IPS DF 19.7 (cell line): Measurements from ENCODE around the gene SORBS1.
"Not testable (repeated sequence)": the region's sequence is repeated elsewhere in the genome, so short reads cannot be mapped to it uniquely, and the experiment has no call there.

ENCODE experiments used
- DNase-seq: peaks from one replicate; pipeline ENCODE4 v3.0.0-alpha.2; 2013; ENCODE audit warnings: low read depth, low spot score

Gene SORBS1

DNA sequence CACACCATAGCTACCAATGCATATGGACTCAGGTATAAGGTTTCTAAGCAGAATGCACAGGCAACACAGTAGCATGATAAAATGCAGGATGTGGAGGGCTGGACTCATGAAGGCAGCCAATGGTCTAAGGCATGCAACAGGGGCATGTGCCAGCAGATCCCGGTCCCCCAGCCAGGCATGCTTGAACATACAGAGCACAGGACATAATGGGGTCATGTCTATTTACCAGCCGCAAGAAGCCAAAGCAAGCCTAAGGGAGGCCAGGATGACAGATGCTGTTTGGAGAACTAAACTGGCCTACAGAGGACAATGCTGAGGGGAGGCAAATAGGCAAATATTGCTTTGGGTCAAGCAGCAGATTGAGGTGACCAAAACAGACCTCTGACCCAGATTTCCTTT is 210.3 kb downstream of the SORBS1 start:
- DNase-seq = no peak

DNA sequence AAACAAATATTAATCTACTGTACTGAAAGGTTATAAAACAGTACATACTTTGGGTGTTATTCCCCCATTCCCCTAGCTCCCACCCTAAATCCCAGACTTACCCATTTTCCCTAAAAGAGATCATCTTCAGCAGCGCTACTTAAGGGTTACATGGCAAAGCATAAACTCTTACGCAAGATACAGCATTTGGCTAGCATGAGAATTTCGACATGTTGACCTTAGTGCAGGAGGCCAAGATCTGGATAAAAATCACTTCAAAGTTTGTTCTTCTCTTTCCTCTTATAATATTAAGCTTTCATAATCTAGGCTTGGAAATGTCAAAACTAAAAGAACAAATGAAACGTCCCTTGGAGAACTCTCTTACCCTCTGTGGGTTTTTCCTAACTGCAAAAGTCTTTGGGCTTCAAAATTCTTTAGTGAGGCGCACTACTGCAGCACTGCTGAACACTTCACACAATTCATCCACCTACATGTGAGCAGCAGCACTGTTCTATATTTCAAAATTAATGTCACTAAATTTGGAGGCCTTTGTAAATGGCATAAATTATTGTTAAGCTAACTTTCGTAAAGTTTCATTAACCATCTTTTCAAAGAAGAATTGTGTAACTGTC is 210.8 kb downstream of the SORBS1 start:
- DNase-seq = no peak

DNA sequence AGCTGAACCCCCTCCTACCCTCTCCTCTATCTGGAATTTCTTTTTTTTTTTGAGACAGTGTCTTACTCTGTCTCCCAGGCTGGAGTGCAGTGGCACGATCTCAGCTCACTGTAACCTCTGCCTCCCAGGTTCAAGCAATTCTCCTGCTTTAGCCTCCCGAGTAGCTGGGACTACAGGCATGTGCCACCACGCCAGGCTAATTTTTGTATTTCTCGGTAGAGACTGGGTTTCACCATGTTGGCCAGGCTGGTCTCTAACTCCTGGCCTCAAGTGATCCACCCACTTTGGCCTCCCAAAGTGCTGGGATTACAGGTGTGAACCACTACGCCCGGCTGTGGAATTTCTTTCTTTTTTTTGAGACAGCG is 213.8 kb downstream of the SORBS1 start:
- not testable (repeated sequence) for DNase-seq

DNA sequence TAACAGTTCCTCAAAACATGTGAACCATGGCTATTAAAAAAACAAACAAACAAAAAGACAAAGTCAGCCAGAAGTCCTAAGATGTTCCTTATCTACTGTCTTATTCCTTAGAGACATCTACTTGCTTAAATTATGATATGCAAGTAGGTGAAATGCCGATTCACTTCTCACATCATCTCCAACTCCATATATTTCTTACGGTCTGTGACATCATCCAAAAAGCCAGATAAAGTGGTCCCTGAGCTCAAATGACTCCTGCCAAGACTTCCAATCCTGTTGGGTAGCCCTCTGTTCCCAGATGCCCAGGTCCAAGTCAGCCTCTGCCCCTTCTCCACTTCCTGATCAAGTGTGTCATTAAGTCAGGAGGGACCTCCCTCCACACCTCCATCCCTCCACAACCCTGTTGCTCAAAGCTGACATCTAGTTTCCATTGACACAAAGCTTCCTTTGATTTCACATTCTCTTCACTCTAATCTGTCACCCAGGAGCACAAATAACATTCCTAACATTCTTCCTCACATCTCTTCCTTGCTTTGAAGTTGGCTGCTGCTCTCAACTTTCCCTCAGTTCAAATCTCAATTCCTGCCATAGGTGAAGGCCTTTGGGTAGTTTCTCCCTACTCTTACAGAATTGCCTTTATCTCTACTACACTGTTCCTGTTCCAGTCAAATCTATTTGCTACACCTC is 214.3 kb downstream of the SORBS1 start:
- DNase-seq = peak; percentile 54

DNA sequence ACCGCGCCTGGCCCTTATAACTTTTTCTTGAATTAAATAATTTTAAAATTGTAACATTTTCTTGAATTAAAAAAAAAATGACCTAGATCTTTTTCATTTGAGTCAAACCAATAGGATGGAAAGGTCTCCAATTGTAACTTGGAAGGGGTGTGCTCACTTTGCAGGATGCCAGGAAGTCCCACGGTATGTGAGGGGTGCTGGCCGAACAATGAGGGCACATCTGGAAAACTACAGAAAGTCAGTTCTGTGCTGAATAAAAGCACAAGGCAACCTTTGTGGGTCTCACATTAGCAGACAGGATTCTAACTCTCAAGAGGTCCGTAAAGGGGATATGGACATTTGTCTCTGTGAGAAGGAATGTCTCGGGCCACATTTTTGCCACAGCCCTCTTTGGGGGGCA is 217.6 kb downstream of the SORBS1 start:
- DNase-seq = no peak

DNA sequence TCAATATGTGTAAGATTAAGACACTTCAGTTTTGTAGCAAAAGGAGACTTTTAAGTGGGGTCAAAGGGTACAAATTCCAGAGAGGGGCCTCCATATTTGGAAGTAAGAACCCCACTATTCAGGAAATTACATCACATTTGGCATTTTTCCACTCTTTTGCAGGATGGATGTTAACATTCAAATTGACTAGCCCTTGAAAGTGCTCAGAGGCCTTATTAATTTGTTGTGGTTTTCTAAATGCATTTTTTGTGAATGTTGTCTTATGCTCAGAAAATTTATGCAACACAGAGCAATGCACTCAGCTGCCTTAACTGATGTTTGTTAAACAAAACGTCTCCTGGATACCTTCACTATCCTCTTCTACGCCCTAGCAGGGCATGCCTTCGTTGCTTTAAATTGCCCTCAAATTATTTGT is 219.4 kb downstream of the SORBS1 start:
- no peak for DNase-seq

DNA sequence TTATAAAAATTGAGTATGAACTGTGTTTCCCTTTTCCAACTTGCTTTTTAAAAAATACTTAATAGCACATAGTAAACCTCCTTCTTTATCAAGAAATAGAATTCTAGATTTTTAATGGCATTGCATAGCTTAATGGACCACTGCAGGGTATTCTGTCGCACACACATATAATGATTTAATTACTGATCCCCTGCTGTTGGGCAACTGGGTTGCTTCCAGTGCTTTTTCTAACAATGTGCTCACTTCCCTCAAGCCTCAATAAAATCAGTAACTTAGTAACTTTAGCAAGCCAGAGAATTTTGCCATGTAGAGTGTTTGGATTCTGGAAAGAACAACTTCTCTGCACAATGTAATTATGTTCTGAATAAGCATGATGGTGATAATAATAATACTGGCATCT is 221.3 kb downstream of the SORBS1 start:
- DNase-seq = no peak

DNA sequence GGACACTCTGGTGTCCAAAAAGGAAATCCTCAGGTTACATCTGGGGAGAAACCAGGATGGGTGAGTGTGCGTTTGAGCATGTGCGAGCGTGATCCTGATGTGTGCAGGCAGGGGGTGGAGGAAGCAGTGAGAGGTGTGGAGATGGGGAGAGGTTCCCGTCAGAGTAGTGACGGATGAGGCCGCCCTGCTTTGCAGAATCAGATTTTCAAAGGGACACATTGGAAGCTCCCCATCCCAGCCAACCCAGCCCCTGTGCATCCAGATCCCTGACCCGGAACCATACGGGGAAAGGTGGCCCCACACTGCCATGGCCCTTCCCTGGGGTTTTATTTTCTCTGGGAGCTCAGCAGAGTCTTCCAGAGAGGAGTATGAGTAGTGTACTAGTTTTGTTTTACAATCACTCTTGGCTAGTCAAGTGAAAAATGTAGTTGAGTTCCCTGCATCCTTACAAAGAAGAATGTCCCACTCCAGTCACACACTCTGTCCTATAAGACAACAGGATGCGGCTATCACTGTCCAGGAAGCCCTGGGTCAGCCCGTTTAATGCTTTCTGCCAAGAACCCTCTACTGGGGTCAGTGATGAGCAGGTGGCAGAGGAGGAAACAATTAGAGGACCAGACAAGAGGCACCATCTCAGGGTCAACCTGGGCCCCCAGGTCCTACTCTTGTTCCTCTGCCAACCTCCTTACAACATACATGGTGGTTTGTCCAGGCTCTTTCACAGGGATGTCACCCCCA is 223.6 kb downstream of the SORBS1 start:
- no peak for DNase-seq

DNA sequence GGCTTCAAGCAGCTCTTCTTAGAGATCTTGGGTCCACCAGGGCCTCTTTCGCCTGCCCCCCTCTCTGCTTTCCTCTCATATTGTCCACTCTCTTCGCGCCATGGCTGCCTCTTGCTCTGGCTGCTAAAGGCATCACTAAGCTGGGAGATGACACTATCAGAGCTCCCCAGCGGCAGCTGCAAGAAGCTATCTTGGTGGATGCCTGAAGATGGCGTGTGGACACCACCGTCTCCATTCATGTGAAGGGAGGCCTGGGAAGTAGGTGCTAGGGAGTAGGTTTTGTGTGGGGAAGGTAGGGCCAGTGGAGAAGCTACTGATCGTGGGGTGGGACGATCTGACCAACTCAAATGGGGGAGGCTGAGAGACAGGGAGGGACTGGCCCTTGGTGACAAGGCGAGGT is 224.5 kb downstream of the SORBS1 start:
- DNase-seq = no peak

DNA sequence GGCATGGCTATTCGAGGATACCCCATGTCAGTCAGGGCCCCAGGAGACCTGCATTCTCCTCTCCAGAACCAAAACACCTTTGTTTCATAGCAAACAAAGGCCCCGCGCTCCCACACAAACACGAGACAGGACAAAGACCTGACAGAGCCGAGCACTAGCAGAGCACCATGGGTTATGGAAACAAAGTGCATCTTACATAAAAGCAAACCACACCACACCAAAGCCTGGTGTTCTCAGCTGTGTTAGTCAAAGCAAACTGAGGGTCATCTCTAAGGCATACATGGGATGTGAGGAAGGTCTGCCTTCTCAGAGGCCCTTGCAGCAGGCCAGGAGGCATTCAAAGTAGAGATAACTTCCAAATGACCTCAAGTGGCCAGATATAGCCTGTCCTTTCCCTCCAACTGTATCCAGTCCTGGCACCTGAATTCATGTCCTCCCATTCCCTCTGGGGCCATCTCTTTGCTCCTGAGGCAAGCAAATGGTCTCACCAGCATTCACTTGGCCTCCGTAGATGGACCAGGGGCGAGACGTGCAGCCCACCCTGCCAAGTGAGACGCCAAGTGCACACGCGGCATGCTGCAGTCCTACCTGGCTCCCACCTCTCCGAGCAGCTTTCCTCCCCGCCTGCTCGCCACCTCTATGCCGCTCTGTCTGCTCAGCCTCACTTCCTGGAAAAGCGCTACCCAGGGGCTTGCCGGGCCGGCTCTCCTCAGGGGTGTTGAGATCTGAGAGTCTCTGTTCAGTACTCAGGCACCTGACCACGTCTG is 225.1 kb downstream of the SORBS1 start:
- no peak for DNase-seq

DNA sequence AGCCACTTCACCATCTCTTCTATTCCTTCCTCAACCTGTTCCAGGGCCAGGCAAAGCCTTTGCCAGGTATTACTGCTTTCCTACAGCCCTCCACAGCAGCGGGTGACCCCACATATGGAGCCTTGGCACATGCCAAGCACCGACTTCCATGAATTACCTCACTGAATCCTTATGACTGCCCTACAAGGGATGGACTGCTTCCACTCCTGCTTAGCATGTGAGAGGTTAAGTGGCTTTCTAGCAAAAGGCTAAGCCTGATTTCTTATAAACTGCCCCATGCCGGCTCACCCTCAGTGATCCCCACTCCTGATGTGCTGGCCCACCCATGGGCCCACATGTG is 226.4 kb downstream of the SORBS1 start:
- no peak for DNase-seq

DNA sequence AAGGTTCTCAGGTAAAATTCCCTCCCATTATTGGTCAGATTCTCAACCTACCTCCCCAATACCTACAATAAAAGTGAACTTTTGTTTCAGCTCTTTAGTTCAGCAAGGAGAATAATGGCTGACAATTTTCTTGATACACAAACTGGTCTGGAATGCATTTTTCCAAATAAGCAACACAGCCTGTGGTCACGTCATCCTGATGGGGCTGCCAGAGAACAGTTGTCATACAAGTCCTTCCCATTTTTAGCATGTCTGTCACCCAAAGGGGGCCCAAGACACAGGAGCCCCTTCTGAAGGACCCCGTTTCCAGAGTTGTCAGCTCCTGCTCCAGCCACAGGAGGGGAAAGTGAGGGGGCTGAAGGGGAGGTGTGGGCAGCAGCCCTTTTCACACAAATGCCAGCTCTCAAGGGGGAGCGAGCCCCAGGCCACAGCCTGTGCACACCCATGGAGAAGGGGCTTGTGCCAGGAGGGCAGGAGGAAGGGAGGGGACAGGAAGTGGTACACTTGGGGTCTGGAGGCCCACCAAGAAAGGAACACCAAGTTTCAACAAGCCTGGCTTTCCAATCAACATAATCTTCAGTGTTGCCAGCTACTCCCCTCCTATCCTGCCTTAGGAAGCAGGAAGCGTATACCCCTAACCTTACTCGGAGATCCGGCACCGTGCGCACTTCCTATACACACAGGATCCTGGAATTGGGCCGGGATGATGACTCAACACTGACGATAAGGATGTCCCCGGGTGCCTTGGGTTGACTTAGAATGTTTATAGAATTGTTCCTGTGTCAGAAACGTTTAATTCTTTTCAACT is 227.0 kb downstream of the SORBS1 start:
- no peak for DNase-seq

DNA sequence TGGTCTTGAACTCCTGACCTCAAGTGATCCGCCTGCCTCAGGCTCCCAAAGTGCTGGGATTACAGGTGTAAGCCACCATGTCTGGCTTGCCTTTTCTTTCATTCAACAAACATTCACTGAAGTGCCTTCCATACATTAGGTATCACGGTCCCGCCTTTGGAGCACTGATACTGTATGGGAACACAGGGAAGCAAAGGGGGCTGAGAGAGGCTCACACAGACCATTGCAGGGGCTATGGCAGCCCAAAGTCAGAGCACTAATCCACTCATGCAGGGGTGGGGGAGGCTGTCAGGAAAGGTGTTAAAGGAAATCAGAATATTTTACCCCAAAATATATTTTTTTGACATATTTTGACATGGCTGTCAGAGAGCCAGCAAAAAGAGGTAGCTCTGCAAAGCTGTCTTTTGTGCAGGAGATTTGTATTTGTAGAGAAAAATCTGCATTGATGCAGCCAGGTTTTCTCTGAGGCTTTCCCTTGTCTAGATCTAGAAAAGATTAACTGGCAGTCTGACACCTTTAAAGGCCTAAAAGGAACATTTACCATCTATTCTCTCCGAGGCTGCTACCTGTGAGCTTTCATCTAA is 228.4 kb downstream of the SORBS1 start:
- DNase-seq = no peak

DNA sequence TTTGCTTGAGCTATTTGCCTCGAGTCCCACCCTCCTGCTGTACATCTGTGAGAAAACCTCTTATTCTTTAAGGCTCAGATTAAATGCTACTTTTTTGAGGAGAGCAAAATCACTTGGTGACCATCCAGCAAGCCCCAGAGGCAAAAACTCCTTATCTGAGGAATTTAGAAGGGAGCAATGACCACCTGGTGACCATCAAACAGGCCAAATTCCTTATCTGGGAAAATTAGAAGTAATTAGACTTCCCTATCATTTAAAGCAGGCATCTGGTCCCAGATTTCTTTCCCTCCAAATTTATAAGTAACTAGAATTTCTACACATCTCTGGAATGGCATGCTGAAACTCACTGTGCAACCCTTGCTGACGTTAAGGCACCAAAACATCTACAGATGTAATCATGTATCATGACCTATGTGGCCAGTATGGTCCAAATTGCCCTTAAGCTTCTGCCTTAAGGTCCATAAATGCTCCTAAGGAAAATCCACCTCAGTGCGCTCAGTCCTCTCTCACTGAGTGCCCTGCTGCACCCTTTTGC is 229.5 kb downstream of the SORBS1 start:
- no peak for DNase-seq

DNA sequence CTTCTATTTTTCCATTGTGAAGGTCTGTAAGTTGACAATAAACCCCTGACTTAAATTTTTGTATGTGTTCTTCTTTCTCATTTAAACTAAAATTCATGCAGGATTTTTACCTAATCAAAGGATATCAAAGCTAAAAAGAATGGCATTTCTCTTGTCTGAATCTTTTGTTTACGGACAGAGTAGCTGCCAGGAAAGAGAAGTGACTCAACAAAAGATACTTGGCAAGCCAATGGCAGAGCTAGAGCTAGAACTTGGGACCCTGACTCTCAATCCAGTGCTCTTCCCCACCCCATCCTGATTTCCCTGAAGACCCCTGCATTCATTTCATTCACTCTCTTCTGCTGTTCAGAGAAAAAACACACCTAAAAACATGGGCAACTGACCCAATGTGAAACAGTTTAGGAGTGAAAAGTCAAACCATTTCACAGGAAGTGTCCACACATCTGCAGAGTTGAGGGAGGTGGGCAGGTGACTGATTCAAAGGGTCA is 230.2 kb downstream of the SORBS1 start:
- DNase-seq = no peak

DNA sequence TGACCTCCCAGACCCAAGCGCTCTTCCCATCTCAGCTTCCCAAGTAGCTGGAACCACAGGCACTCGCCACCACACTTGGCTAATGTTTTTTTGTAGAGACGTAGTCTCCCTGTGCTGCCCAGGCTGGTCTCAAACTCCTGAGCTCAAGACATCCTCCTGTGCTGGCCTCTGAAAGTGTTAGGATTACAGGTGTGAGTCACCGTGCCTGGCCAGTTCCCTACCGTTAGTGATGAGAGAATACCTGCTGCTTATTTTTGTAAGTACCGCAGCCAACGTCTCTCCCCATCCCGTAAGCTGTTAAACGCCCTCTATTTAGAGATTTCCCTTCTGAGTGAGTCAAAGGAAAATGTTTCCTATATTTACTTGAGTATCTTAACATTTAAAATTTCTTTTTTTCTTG is 231.9 kb downstream of the SORBS1 start:
- DNase-seq = no peak

DNA sequence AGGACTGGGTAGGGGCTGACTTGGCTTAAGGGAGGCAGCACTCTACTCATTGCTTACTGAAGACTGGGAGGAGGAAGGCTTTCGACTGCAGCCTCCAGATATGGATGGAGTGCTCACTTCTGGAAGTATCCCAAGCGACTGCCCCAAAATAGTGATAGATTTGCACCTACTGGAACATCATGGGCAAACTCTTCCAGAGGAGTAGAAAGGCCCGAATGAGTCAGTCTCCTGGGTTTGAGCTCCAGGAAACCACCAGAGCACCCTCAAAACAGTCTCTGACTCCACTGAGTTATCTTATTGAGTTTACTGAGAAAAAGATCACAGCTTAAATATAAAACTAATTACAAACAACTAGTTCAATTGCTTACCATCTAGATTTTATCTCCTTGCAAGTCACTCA is 233.2 kb downstream of the SORBS1 start:
- no peak for DNase-seq

DNA sequence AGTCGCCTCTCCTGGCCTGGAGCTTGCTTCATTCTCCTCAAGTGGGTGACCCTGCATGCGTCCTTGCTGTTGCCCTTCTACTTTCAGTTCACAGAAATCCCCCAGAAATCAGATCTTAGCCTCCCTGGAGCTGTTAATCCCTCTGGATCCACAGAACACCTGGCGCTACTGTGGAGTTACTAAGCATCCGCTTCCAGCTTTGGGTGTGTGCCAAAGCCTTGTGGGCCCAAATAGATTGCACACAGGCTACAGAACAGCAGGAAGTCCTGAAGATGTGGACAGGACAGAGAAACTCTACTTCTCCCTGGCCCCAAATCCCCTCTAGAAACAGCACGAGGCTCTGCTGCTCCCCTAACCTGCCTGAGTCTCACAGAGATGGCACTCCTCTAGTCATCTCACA is 233.8 kb downstream of the SORBS1 start:
- no peak for DNase-seq

DNA sequence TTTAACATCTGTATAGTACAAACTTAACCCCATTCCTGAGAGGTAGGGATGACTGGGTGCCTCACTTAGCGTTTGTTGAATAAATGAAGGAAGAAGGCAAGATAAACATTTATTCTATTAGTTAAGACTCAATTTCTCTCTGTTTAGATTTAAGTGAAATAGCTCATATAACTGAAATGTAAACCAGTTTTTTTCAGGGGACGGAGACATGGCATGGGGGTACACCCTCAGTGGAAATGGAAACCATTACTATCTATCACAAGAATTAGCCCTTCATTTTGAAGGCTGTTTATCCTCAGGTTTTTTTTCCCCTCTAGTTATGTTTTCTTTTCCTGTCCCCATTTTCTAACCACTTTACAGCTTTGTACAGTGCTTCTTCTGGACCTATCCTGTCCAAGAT is 234.8 kb downstream of the SORBS1 start:
- DNase-seq = no peak

DNA sequence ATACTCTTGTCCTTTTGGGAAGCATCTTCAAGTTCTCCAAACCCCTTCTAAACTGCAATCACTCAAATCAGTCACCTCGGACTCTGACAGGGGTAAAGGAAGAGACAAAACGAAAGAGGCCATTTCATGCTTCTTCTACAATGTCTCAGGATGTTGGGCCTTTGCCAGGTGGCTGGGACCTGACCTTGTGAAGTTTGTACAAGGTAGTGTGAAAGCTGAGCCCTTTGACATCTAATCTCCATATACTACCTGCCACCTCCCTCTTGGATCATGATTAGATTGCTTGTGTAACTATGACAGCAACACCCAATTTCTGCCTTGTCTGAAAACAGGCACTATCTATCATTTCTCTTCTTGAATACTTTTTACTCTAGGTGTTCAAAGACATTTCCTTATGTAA is 235.3 kb downstream of the SORBS1 start:
- no peak for DNase-seq
